Chondrocyte (in vitro differentiated cells): ENCODE data around the gene MAN1A1. TPM values are rescaled to one million over a fixed set of nuclear protein-coding genes. Genes with fewer than 3 reads are reported as not detected.

Source experiments
- DNase-seq: peaks from one replicate; pipeline ENCODE4 v3.0.0; 2021; ENCODE audit warnings: mixed read lengths, low spot score
- H3K27ac Mint-ChIP-seq: one replicate; pipeline ENCODE4 v1.8.0; 2021; ENCODE audit warnings: mild to moderate bottlenecking, moderate library complexity, mixed read lengths; ENCODE audit not compliant: unreplicated experiment
- H3K27me3 Mint-ChIP-seq: 2 replicates; pipeline ENCODE4 v1.8.0; 2021; ENCODE audit warnings: low read depth, mixed read lengths
- H3K36me3 Mint-ChIP-seq: 2 replicates; pipeline ENCODE4 v1.8.0; 2021; ENCODE audit warnings: low read depth, mixed read lengths
- H3K4me1 Mint-ChIP-seq: 2 replicates; pipeline ENCODE4 v1.8.0; 2021; ENCODE audit warnings: low read depth, mild to moderate bottlenecking, mixed read lengths
- H3K4me3 Mint-ChIP-seq: one replicate; pipeline ENCODE4 v1.8.0; 2021; ENCODE audit warnings: mild to moderate bottlenecking, moderate library complexity, mixed read lengths; ENCODE audit not compliant: unreplicated experiment
- H3K9me3 Mint-ChIP-seq: 2 replicates; pipeline ENCODE4 v1.8.0; 2021; ENCODE audit warnings: low read depth, mixed read lengths
- CTCF ChIP-seq: fragments of 200-600 bp; sonication (generic); IDR thresholded peaks from 2 replicates; pipeline ENCODE4 v1.5.0; 2021; ENCODE audit warnings: antibody characterized with exemption, mild to moderate bottlenecking, moderate library complexity
- total RNA-seq: library from RNA; stranded (reverse); gene quantifications from 3 replicates; pipeline ENCODE4 v1.2.1, GENCODE V29; 2021

Gene MAN1A1
- total RNA-seq, 1 donor from 2014 or later = 7.2 TPM

GRCh38 chr6:119179842-119180241, 169.7 kb downstream of the MAN1A1 start:
- H3K4me3 Mint-ChIP-seq = no peak overlapping the region
- TF ChIP-seq CTCF = no peak
- H3K27ac Mint-ChIP-seq = no peak overlapping the region
- H3K36me3 Mint-ChIP-seq = no peaks in the 10 kb centered on the region
- H3K4me1 Mint-ChIP-seq = peaks cover 13% of the 10 kb centered on the region
- H3K27me3 Mint-ChIP-seq = no peaks in the 10 kb centered on the region
- no peaks in the 10 kb centered on the region for H3K9me3 Mint-ChIP-seq
- no peak for DNase-seq

DNA sequence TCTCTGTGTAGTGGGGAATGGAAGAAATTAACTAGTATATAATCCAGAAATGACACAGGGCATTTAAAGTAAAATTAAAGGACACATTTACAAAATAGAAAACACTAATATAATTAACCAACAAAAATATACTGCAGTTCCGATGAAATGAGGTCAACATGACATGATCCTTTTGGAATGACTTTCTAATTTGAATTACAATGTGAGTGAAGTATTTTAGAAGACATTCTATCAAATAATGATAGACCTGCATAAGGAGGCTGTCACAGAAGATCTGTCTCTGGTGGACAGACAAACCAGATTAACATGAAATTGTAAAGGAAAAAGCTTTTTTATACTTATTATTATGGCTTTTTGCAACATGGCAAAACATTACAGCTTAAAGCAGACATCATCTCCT, 170.5 kb downstream of the MAN1A1 start:
- Mint-ChIP-seq H3K27me3 (no peaks in the 10 kb centered on the region), H3K9me3 (no peaks in the 10 kb centered on the region), H3K4me1 (peaks cover 13% of the 10 kb centered on the region), H3K4me3 (no peak overlapping the region), H3K36me3 (no peaks in the 10 kb centered on the region), H3K27ac (no peak overlapping the region)
- no peak for DNase-seq
- no peak for TF ChIP-seq CTCF

GRCh38 chr6:119176445-119176844, 173.1 kb downstream of the MAN1A1 start:
- no peak for DNase-seq
- H3K4me1 Mint-ChIP-seq = peaks cover 13% of the 10 kb centered on the region
- H3K9me3 Mint-ChIP-seq = no peaks in the 10 kb centered on the region
- H3K27me3 Mint-ChIP-seq = no peaks in the 10 kb centered on the region
- TF ChIP-seq CTCF = no peak
- no peaks in the 10 kb centered on the region for H3K36me3 Mint-ChIP-seq
- no peak overlapping the region for H3K4me3 Mint-ChIP-seq
- H3K27ac Mint-ChIP-seq = no peak overlapping the region

- Mint-ChIP-seq H3K36me3 (no peaks in the 10 kb centered on the region), H3K27me3 (no peaks in the 10 kb centered on the region), H3K4me3 (no peak overlapping the region), H3K9me3 (no peaks in the 10 kb centered on the region), H3K4me1 (peaks cover 13% of the 10 kb centered on the region), H3K27ac (no peak overlapping the region)
- TF ChIP-seq CTCF = no peak
- DNase-seq = no peak
Observed at GRCh38 chr6:119174879-119175817, 174.4 kb downstream of the MAN1A1 start.

- H3K9me3 Mint-ChIP-seq = no peaks in the 10 kb centered on the region
Observed at GRCh38 chr6:119174085-119174445, 175.5 kb downstream of the MAN1A1 start.

More at GRCh38 chr6:119174085-119174445, 175.5 kb downstream of the MAN1A1 start:
- Mint-ChIP-seq H3K4me3 (no peak overlapping the region), H3K4me1 (peaks cover 13% of the 10 kb centered on the region), H3K36me3 (no peaks in the 10 kb centered on the region), H3K27me3 (no peaks in the 10 kb centered on the region), H3K27ac (no peak overlapping the region)
- no peak for DNase-seq
- no peak for TF ChIP-seq CTCF
